ENCODE data around the gene PUSL1.

Gene PUSL1

GRCh38 chr1:1290238-1290731, 18.1 kb upstream of the PUSL1 start:
- Histone ChIP-seq H3K9me3 (ENCODE audit: control insufficient read depth, low read length) (no peaks in the 10 kb centered on the region), H3K9ac (ENCODE audit: low read length) (no peak overlapping the region), H3K4me1 (ENCODE audit: control insufficient read depth, insufficient read depth, low read length) (no peaks in the 10 kb centered on the region), H3K36me3 (ENCODE audit: control insufficient read depth, insufficient read depth, low read length, severe bottlenecking) (no peaks in the 10 kb centered on the region), H3K4me3 (ENCODE audit: low read length) (no peak overlapping the region), H3K27me3 (replicated peaks; ENCODE audit: control insufficient read depth, insufficient read depth, low read length) (peaks cover 18% of the 10 kb centered on the region)
- DNase-seq (ENCODE audit: low read depth), result peak; percentile 52

- no peaks in the 10 kb centered on the region for H3K9me3 ChIP-seq (ENCODE audit: control insufficient read depth, low read length)
- DNase-seq (ENCODE audit: low read depth), result no peak
- H3K27me3 ChIP-seq (replicated peaks; ENCODE audit: control insufficient read depth, insufficient read depth, low read length), result peaks cover 11% of the 10 kb centered on the region
- peaks cover 7% of the 10 kb centered on the region for H3K36me3 ChIP-seq (ENCODE audit: control insufficient read depth, insufficient read depth, low read length, severe bottlenecking)
- H3K4me1 ChIP-seq (ENCODE audit: control insufficient read depth, insufficient read depth, low read length), result no peaks in the 10 kb centered on the region
- H3K9ac ChIP-seq (ENCODE audit: low read length), result no peak overlapping the region
- no peak overlapping the region for H3K4me3 ChIP-seq (ENCODE audit: low read length)
Measured at GRCh38 chr1:1291023-1291528, 17.3 kb upstream of the PUSL1 start.

- H3K9ac ChIP-seq (ENCODE audit: low read length), result no peak overlapping the region
- H3K9me3 ChIP-seq (ENCODE audit: control insufficient read depth, low read length), result no peaks in the 10 kb centered on the region
- peaks cover 8% of the 10 kb centered on the region for H3K27me3 ChIP-seq (replicated peaks; ENCODE audit: control insufficient read depth, insufficient read depth, low read length)
- no peaks in the 10 kb centered on the region for H3K4me1 ChIP-seq (ENCODE audit: control insufficient read depth, insufficient read depth, low read length)
- peak; percentile 49 for DNase-seq (ENCODE audit: low read depth)
- peaks cover 7% of the 10 kb centered on the region for H3K36me3 ChIP-seq (ENCODE audit: control insufficient read depth, insufficient read depth, low read length, severe bottlenecking)
- H3K4me3 ChIP-seq (ENCODE audit: low read length), result no peak overlapping the region
Measured at GRCh38 chr1:1291548-1292441, 16.6 kb upstream of the PUSL1 start.

GRCh38 chr1:1292442-1292779, 16.0 kb upstream of the PUSL1 start:
- Histone ChIP-seq H3K9me3 (ENCODE audit: control insufficient read depth, low read length) (no peaks in the 10 kb centered on the region), H3K9ac (ENCODE audit: low read length) (no peak overlapping the region), H3K36me3 (ENCODE audit: control insufficient read depth, insufficient read depth, low read length, severe bottlenecking) (peaks cover 7% of the 10 kb centered on the region), H3K27me3 (replicated peaks; ENCODE audit: control insufficient read depth, insufficient read depth, low read length) (peaks cover 3% of the 10 kb centered on the region), H3K4me3 (ENCODE audit: low read length) (no peak overlapping the region), H3K4me1 (ENCODE audit: control insufficient read depth, insufficient read depth, low read length) (no peaks in the 10 kb centered on the region)
- no peak for DNase-seq (ENCODE audit: low read depth)

- no peak overlapping the region for H3K4me3 ChIP-seq (ENCODE audit: low read length)
- H3K36me3 ChIP-seq (ENCODE audit: control insufficient read depth, insufficient read depth, low read length, severe bottlenecking), result peaks cover 9% of the 10 kb centered on the region
- no peak overlapping the region for H3K9ac ChIP-seq (ENCODE audit: low read length)
- no peaks in the 10 kb centered on the region for H3K4me1 ChIP-seq (ENCODE audit: control insufficient read depth, insufficient read depth, low read length)
- H3K9me3 ChIP-seq (ENCODE audit: control insufficient read depth, low read length), result no peaks in the 10 kb centered on the region
- no peak for DNase-seq (ENCODE audit: low read depth)
- peaks cover 3% of the 10 kb centered on the region for H3K27me3 ChIP-seq (replicated peaks; ENCODE audit: control insufficient read depth, insufficient read depth, low read length)
Measured at GRCh38 chr1:1292851-1293250, 15.5 kb upstream of the PUSL1 start.

GRCh38 chr1:1293263-1294249, 14.8 kb upstream of the PUSL1 start:
- no peaks in the 10 kb centered on the region for H3K4me1 ChIP-seq (ENCODE audit: control insufficient read depth, insufficient read depth, low read length)
- peaks cover 9% of the 10 kb centered on the region for H3K36me3 ChIP-seq (ENCODE audit: control insufficient read depth, insufficient read depth, low read length, severe bottlenecking)
- DNase-seq (ENCODE audit: low read depth), result no peak
- no peak overlapping the region for H3K4me3 ChIP-seq (ENCODE audit: low read length)
- H3K27me3 ChIP-seq (replicated peaks; ENCODE audit: control insufficient read depth, insufficient read depth, low read length), result peaks cover 3% of the 10 kb centered on the region
- no peaks in the 10 kb centered on the region for H3K9me3 ChIP-seq (ENCODE audit: control insufficient read depth, low read length)
- H3K9ac ChIP-seq (ENCODE audit: low read length), result no peak overlapping the region

GRCh38 chr1:1294250-1294890, 14.0 kb upstream of the PUSL1 start:
- Histone ChIP-seq H3K27me3 (replicated peaks; ENCODE audit: control insufficient read depth, insufficient read depth, low read length) (peaks cover 3% of the 10 kb centered on the region), H3K4me3 (ENCODE audit: low read length) (no peak overlapping the region), H3K4me1 (ENCODE audit: control insufficient read depth, insufficient read depth, low read length) (no peaks in the 10 kb centered on the region), H3K9ac (ENCODE audit: low read length) (no peak overlapping the region), H3K9me3 (ENCODE audit: control insufficient read depth, low read length) (no peaks in the 10 kb centered on the region), H3K36me3 (ENCODE audit: control insufficient read depth, insufficient read depth, low read length, severe bottlenecking) (peaks cover 9% of the 10 kb centered on the region)
- no peak for DNase-seq (ENCODE audit: low read depth)

GRCh38 chr1:1295154-1295923, 13.1 kb upstream of the PUSL1 start:
- Histone ChIP-seq H3K27me3 (replicated peaks; ENCODE audit: control insufficient read depth, insufficient read depth, low read length) (peaks cover 3% of the 10 kb centered on the region), H3K36me3 (ENCODE audit: control insufficient read depth, insufficient read depth, low read length, severe bottlenecking) (peaks cover 9% of the 10 kb centered on the region), H3K9me3 (ENCODE audit: control insufficient read depth, low read length) (no peaks in the 10 kb centered on the region), H3K4me3 (ENCODE audit: low read length) (no peak overlapping the region), H3K9ac (ENCODE audit: low read length) (no peak overlapping the region), H3K4me1 (ENCODE audit: control insufficient read depth, insufficient read depth, low read length) (no peaks in the 10 kb centered on the region)
- DNase-seq (ENCODE audit: low read depth), result no peak

- no peak overlapping the region for H3K4me3 ChIP-seq (ENCODE audit: low read length)
- H3K36me3 ChIP-seq (ENCODE audit: control insufficient read depth, insufficient read depth, low read length, severe bottlenecking), result peaks cover 9% of the 10 kb centered on the region
Measured at GRCh38 chr1:1296070-1297061, 12.0 kb upstream of the PUSL1 start.

More at GRCh38 chr1:1296070-1297061, 12.0 kb upstream of the PUSL1 start:
- DNase-seq (ENCODE audit: low read depth), result no peak
- no peaks in the 10 kb centered on the region for H3K27me3 ChIP-seq (replicated peaks; ENCODE audit: control insufficient read depth, insufficient read depth, low read length)
- H3K4me1 ChIP-seq (ENCODE audit: control insufficient read depth, insufficient read depth, low read length), result no peaks in the 10 kb centered on the region
- no peaks in the 10 kb centered on the region for H3K9me3 ChIP-seq (ENCODE audit: control insufficient read depth, low read length)
- H3K9ac ChIP-seq (ENCODE audit: low read length), result no peak overlapping the region

Data from adipocyte (in vitro differentiated cells).